ENCODE data around the gene RCBTB2. TPM values are rescaled to one million over a fixed set of nuclear protein-coding genes. Genes with fewer than 3 reads are reported as not detected.
A peak's percentile ranks its signal among the peaks of the same experiment; 100 is the strongest.

Gene RCBTB2
- total and polyA plus RNA-seq, 5 donors, result 9.0 to 17.3 (median 16.8) TPM

DNA sequence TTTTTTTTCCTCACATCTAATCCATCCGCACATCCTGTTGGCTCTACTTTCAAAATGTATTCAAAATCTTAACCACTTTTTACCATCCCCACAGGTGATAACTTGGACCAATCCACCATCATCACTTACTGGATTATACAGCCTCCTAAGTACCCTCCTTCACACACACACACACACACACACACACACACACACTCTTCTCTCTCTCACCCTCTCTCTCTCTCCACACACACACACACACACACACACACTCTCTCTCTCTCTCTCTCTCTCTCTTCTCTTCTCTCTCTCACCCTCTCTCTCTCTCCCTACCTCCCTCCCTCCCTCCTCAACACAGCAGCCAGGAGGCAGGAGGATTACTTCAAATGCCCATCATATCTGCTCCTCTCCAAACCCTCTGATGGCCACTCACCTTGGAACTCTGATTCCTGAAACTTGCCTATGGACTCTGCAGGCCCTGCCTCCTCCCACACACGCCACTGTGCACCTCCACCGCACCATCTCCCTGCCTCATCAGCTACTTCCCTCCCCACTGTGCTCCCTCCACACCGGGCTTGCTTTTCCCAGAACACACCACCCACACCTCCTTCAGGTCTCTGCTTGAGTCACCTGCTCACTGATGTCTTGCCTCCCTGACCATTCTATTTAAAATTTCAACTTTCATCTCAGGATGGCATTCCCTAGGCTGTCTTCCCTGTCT, 39.7 kb downstream of the RCBTB2 start:
- no peaks in the 10 kb centered on the region for H3K27me3 ChIP-seq (ENCODE audit: control insufficient read depth, insufficient read depth)
- H3K9me3 ChIP-seq (ENCODE audit: control insufficient read depth, low read length), result no peaks in the 10 kb centered on the region
- 46% methylated on average over 4 of the region's 4 CpGs for WGBS
- peak overlapping the region; percentile 18 for H3K27ac ChIP-seq (ENCODE audit: low read length)
- H3K4me1 ChIP-seq (ENCODE audit: control insufficient read depth, insufficient read depth, low read length), result peaks cover 5% of the 10 kb centered on the region
- ATAC-seq (peak; percentile 29 to 33), DNase-seq (no peak)
- peak overlapping the region; percentile 43 for H3K4me3 ChIP-seq (ENCODE audit: low read length)
- intact Hi-C loops (cut with DNase I), result no loop called here

DNA sequence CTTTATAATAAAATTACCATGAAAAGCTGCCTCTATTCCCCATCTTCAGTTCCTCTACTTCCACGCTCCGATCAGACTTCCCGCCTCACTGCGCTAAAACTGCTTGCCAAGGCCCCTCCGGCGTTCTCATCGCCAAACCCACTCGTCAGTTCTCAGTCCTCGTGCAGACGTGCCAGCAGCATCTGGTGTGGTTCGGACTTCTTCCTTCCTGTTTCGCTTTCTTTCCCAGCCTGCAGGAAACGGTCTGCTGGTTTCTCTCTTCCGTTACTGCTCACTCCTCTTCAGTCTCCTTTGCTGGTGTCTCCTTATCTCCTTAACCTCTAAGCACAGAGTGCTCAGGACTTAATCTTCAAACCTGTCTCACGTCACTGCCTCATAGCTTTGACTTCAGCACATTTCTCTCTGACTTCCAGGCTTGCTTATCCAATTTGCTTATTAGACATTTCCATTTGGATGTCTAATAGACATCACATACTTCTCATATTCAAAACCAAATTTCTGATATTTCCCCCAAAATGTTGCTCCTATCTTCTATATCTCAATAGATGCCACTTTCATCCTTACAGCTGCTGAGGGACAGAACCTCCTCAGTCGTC, 40.3 kb downstream of the RCBTB2 start:
- H3K4me3 ChIP-seq (ENCODE audit: low read length), result peak overlapping the region; percentile 43
- H3K9me3 ChIP-seq (ENCODE audit: control insufficient read depth, low read length), result no peaks in the 10 kb centered on the region
- intact Hi-C loops (cut with DNase I), result no loop called here
- no peaks in the 10 kb centered on the region for H3K27me3 ChIP-seq (ENCODE audit: control insufficient read depth, insufficient read depth)
- H3K27ac ChIP-seq (ENCODE audit: low read length), result peak overlapping the region; percentile 92
- DNase-seq (peak; percentile 86 to 94 (median 94)), ATAC-seq (peak; percentile 95 to 96)
- H3K4me1 ChIP-seq (ENCODE audit: control insufficient read depth, insufficient read depth, low read length), result peaks cover 5% of the 10 kb centered on the region
- WGBS, result 10% methylated on average over 16 of the region's 16 CpGs

DNA sequence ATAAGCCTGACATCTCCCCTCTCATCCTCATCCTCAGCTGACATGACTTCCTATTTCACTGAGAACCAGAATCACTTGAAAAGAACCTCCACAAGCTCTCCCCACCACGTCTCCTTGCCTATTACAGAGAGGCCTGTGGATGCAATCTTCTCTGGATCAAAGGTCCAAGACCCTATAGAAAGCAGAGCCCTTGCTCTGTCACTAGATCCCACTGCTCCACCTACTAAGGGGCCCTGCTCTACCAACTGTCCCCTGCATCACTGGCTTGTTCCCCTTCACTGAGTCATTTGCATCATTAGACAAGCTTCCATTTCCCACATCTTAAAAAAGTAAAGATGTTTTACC, 40.8 kb downstream of the RCBTB2 start:
- intact Hi-C loops (cut with DNase I), result no loop called here
- H3K4me1 ChIP-seq (ENCODE audit: control insufficient read depth, insufficient read depth, low read length), result peaks cover 5% of the 10 kb centered on the region

DNA sequence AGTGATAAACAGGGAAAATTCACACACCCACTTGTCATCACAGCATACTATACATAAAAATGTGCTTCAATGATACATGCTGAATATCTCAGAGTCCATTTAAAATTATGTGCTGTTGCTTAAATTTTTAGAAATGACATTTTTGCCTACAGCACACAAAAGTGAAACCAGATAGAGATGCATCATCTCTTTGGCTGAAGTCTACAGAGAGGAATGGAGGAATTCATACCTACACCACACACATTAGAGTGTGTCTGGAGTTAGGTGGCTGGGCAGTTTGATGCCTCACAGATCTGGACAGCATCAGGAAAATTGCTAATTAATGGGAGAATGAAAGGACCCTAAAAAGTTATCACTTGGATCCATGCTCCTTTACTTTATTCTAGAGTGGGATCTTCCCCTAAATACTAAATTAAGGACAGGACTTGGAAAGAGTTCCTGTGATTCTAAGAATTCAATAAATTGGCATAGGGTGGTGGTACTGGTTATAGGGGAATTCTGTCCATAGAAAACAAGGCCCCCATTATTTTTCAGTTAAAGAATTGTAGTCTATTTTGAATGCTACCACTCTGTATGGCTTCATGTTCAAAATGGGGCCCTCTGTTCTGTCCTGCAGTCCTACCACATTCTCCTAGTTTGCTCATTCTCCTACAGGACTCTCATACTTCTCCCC, 41.3 kb downstream of the RCBTB2 start:
- intact Hi-C loops (cut with DNase I), result no loop called here
- DNase-seq, result no peak
- ATAC-seq, result no peak
- H3K27ac ChIP-seq (ENCODE audit: low read length), result peak overlapping the region; percentile 92
- no peaks in the 10 kb centered on the region for H3K9me3 ChIP-seq (ENCODE audit: control insufficient read depth, low read length)
- no peaks in the 10 kb centered on the region for H3K27me3 ChIP-seq (ENCODE audit: control insufficient read depth, insufficient read depth)
- no peak overlapping the region for H3K4me3 ChIP-seq (ENCODE audit: low read length)
- peaks cover 5% of the 10 kb centered on the region for H3K4me1 ChIP-seq (ENCODE audit: control insufficient read depth, insufficient read depth, low read length)

More for the DNA sequence above, 40.8 kb downstream of the RCBTB2 start:
- DNase-seq (no peak), ATAC-seq (peak; percentile 25 to 38)
- 44% methylated on average over 1 of the region's 1 CpG for WGBS
- H3K9me3 ChIP-seq (ENCODE audit: control insufficient read depth, low read length), result no peaks in the 10 kb centered on the region
- H3K27ac ChIP-seq (ENCODE audit: low read length), result peak overlapping the region; percentile 92
- no peaks in the 10 kb centered on the region for H3K27me3 ChIP-seq (ENCODE audit: control insufficient read depth, insufficient read depth)
- H3K4me3 ChIP-seq (ENCODE audit: low read length), result peak overlapping the region; percentile 43

DNA sequence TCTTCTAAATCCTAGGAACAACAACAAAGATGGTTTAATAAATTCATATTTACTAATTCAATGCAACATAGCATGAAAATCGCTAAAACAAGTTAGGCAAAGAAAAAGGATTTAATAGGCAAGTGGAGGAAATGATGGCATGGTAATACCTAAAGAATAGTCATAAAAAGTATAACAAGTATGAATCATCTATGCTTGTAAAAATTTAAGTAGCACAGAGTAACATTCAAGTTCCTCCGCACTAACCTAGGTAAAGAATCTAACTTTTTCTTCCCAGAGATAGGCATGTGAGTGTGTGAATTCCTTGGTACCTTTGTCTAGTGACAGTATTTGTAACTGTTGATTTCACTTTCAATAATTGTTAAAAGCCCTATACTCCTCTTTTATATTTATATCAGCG, 42.6 kb downstream of the RCBTB2 start:
- H3K4me1 ChIP-seq (ENCODE audit: control insufficient read depth, insufficient read depth, low read length), result peaks cover 5% of the 10 kb centered on the region
- intact Hi-C loops (cut with DNase I), result no loop called here
- over 99% methylated on average over 3 of the region's 3 CpGs for WGBS
- no peaks in the 10 kb centered on the region for H3K9me3 ChIP-seq (ENCODE audit: control insufficient read depth, low read length)
- ATAC-seq (no peak), DNase-seq (no peak)
- no peaks in the 10 kb centered on the region for H3K27me3 ChIP-seq (ENCODE audit: control insufficient read depth, insufficient read depth)
- no peak overlapping the region for H3K27ac ChIP-seq (ENCODE audit: low read length)
- no peak overlapping the region for H3K4me3 ChIP-seq (ENCODE audit: low read length)

DNA sequence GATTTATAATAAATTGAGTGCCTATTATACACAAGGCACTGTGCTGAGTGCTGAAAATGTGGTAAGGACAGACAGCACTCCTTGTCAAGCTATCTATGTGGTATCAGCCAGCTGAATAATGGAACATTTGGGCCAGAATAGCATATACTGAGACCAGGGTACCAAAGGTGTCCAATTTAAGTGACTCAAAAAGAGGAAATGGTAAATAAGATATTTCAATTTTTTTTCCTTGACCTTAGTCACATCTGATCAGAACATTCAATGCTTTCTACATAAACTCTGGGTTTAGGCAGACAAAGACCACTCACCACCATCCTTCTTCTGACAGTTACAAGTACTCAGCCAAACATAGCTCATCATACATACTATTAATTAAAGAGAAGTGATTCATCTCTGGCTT, 43.2 kb downstream of the RCBTB2 start:
- ATAC-seq (no peak), DNase-seq (no peak)
- H3K27me3 ChIP-seq (ENCODE audit: control insufficient read depth, insufficient read depth), result no peaks in the 10 kb centered on the region
- H3K4me3 ChIP-seq (ENCODE audit: low read length), result no peak overlapping the region
- no peaks in the 10 kb centered on the region for H3K9me3 ChIP-seq (ENCODE audit: control insufficient read depth, low read length)
- intact Hi-C loops (cut with DNase I), result no loop called here
- H3K4me1 ChIP-seq (ENCODE audit: control insufficient read depth, insufficient read depth, low read length), result peaks cover 5% of the 10 kb centered on the region
- no peak overlapping the region for H3K27ac ChIP-seq (ENCODE audit: low read length)

DNA sequence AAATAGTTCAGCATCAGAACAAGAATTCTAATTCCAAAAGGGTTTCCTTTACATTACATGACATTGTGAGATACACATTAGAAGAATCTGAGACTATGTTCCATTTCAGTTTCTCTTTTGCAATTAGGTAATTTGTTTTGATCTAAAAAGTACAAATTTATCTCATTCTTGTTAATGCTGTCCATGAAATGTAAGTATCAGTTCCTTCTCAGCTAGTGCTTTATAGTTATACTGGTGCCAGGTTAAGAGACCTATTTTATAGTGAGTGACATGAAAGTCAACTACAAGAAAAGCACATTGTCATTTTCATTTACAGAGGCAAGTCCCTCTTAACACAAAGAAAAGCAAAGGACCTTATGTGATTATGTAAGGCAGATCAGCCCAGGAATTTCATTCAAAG, 43.9 kb downstream of the RCBTB2 start:
- Histone ChIP-seq H3K9me3 (ENCODE audit: control insufficient read depth, low read length) (no peaks in the 10 kb centered on the region), H3K27ac (ENCODE audit: low read length) (no peak overlapping the region), H3K27me3 (ENCODE audit: control insufficient read depth, insufficient read depth) (no peaks in the 10 kb centered on the region), H3K4me1 (ENCODE audit: control insufficient read depth, insufficient read depth, low read length) (peaks cover 5% of the 10 kb centered on the region), H3K4me3 (ENCODE audit: low read length) (no peak overlapping the region)
- no peak for DNase-seq
- intact Hi-C loops (cut with DNase I), result no loop called here
- no peak for ATAC-seq

DNA sequence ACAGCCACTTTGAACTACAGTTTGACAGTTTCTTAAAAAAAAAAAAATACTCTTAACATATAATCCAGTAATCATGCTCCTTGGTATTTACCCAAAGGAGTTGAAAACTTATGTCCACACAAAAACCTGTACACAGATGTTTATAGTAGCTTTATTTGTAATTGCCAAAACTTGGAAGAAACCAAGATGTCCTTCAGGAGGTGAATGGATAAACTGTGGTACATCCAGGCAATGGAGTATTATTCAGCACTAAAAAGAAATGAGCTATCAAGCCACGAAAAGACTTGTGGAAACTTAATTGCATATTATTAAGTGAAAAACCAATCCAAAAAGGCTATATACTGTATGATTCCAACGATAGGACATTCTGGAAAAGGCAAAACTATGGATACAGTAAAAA, 44.9 kb downstream of the RCBTB2 start:
- no peak for DNase-seq
- H3K4me1 ChIP-seq (ENCODE audit: control insufficient read depth, insufficient read depth, low read length), result no peaks in the 10 kb centered on the region
- H3K4me3 ChIP-seq (ENCODE audit: low read length), result no peak overlapping the region
- H3K27me3 ChIP-seq (ENCODE audit: control insufficient read depth, insufficient read depth), result no peaks in the 10 kb centered on the region
- no peaks in the 10 kb centered on the region for H3K9me3 ChIP-seq (ENCODE audit: control insufficient read depth, low read length)
- H3K27ac ChIP-seq (ENCODE audit: low read length), result no peak overlapping the region
- WGBS, result 98% methylated on average over 2 of the region's 2 CpGs
- intact Hi-C loops (cut with DNase I), result no loop called here
- no peak for ATAC-seq

DNA sequence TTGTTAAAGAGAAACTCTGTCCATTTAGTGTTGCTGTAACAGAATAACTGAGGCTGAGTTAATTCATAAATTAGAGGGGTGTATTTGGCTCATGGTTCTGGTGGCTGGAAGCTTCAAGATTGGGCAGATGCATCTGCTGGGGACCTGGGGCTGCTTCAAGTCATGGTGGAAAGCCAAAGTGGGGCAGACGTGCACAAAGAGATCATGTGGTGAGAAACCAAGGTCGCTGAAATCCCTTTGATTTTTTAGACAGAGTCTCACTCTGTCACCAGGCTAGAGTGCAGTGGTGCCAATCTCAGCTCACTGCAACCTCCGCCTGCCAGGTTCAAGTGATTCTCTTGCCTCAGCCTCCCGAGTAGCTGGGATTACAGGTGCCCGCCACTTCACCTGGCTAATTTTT, 46.0 kb downstream of the RCBTB2 start:
- 87% methylated on average over 5 of the region's 5 CpGs for WGBS
- ATAC-seq (no peak), DNase-seq (no peak)
- Histone ChIP-seq H3K9me3 (ENCODE audit: control insufficient read depth, low read length) (no peaks in the 10 kb centered on the region), H3K27me3 (ENCODE audit: control insufficient read depth, insufficient read depth) (no peaks in the 10 kb centered on the region), H3K4me3 (ENCODE audit: low read length) (no peak overlapping the region), H3K4me1 (ENCODE audit: control insufficient read depth, insufficient read depth, low read length) (no peaks in the 10 kb centered on the region), H3K27ac (ENCODE audit: low read length) (no peak overlapping the region)
- intact Hi-C loops (cut with DNase I), result no loop called here

DNA sequence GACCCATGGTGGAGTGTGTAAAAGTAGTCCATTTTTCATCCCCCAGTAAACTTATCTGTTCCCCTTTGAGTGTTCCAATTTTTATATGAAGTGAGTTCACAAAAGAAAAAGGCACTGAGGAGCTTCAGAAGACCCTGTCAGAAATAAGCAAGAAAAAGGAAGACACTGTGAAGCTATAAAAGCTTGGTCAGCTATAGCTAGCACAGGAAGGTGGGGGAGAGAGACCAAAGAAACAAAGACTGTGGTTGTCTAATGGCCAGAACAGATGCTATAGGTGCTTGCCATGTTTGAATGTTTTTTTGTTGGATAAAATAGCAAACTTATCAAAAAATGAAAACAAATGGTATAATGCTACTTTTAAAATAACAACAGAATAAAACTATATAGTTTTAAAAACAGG, 46.5 kb downstream of the RCBTB2 start:
- no peak overlapping the region for H3K27ac ChIP-seq (ENCODE audit: low read length)

DNA sequence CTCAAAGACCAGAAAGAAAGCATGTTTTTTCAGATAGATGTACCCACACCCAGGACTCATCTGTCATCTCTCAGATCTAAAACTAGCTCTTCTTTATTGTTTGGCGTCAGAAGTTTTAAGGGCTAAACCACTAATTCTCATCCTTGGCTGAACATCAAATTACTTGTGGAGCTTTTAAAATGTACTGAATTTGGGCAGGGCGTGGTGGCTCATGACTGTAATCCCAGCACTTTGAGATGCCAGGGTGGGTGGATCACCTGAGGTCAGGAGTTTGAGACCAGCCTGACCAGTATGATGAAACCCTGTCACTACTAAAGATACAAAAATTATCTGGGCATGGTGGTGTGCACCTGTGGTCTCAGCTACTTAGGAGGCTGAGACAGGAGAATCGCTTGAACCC, 47.4 kb downstream of the RCBTB2 start:
- H3K27me3 ChIP-seq (ENCODE audit: control insufficient read depth, insufficient read depth), result no peaks in the 10 kb centered on the region
- H3K4me3 ChIP-seq (ENCODE audit: low read length), result no peak overlapping the region
- ATAC-seq (no peak), DNase-seq (no peak)
- 77% methylated on average over 3 of the region's 3 CpGs for WGBS
- intact Hi-C loops (cut with DNase I), result no loop called here
- no peaks in the 10 kb centered on the region for H3K4me1 ChIP-seq (ENCODE audit: control insufficient read depth, insufficient read depth, low read length)
- H3K9me3 ChIP-seq (ENCODE audit: control insufficient read depth, low read length), result no peaks in the 10 kb centered on the region
- H3K27ac ChIP-seq (ENCODE audit: low read length), result no peak overlapping the region

More for the DNA sequence above, 46.5 kb downstream of the RCBTB2 start:
- intact Hi-C loops (cut with DNase I), result no loop called here
- no peak for DNase-seq
- no peak for ATAC-seq
- H3K4me1 ChIP-seq (ENCODE audit: control insufficient read depth, insufficient read depth, low read length), result no peaks in the 10 kb centered on the region
- H3K9me3 ChIP-seq (ENCODE audit: control insufficient read depth, low read length), result no peaks in the 10 kb centered on the region
- no peak overlapping the region for H3K4me3 ChIP-seq (ENCODE audit: low read length)
- H3K27me3 ChIP-seq (ENCODE audit: control insufficient read depth, insufficient read depth), result no peaks in the 10 kb centered on the region

All from right cardiac atrium (tissue), 5 donors.